HuH-7.5 (cell line): Measurements from ENCODE around the gene CHD9.
"Not testable (repeated sequence)": the region's sequence is repeated elsewhere in the genome, so short reads cannot be mapped to it uniquely, and the experiment has no call there.

ENCODE experiments used
- DNase-seq: peaks from one replicate; pipeline ENCODE4 v3.0.0; 2011; ENCODE audit warnings: low spot score

The CHD9 gene, protein sequence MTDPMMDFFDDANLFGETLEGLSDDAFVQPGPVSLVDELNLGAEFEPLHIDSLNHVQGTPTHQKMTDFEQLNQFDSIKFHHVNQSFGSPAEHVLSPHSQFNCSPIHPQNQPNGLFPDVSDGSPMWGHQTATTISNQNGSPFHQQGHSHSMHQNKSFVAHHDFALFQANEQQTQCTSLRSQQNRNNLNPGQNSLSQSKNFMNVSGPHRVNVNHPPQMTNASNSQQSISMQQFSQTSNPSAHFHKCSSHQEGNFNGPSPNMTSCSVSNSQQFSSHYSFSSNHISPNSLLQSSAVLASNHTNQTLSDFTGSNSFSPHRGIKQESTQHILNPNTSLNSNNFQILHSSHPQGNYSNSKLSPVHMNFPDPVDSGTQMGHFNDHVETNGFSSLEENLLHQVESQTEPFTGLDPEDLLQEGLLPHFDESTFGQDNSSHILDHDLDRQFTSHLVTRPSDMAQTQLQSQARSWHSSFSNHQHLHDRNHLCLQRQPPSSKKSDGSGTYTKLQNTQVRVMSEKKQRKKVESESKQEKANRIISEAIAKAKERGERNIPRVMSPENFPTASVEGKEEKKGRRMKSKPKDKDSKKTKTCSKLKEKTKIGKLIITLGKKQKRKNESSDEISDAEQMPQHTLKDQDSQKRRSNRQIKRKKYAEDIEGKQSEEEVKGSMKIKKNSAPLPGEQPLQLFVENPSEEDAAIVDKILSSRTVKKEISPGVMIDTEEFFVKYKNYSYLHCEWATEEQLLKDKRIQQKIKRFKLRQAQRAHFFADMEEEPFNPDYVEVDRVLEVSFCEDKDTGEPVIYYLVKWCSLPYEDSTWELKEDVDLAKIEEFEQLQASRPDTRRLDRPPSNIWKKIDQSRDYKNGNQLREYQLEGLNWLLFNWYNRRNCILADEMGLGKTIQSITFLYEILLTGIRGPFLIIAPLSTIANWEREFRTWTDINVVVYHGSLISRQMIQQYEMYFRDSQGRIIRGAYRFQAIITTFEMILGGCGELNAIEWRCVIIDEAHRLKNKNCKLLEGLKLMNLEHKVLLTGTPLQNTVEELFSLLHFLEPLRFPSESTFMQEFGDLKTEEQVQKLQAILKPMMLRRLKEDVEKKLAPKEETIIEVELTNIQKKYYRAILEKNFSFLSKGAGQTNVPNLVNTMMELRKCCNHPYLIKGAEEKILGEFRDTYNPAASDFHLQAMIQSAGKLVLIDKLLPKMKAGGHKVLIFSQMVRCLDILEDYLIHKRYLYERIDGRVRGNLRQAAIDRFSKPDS (N-terminal part only)

DNA sequence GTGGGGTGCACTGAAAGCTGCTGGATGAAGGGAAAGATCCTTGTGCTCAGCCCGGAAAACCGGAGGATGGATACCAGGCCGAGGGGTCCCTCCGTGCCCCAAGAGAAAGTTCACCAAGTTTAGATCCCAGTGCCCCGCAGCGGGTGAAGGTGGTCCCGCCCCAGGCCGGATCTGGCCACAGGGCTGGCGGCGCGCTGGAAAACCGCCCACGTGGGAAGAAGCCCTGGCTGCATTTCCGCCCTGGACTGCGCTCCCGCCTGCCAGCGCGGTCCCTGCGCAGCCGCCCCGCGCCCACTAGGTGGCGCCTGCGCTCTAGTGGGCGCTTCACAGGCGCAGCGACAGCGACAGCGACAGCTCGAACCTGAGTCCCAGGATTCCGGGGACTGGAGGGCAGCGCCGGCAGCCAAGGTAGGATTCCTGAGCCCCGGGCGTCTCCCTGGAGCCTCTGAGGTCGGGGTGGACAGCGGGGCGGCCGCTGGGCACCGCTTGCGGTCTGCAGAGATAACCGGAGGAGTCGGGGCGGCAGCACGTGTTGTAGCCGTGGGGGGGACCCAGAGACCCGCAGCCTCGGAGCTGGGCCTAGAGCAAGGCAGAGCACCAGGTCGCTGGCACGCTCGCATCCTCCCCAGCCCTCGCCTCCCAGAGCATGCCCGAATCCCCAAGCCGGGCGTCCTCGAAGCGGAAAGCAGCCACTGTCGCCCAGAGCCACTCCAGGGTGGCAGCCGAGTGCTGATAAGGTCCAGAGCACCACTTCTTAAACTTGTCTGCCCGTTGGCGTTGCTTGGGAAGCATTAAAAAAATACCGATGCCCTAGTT is at the start of gene CHD9:
CHD9 (plus strand) TSS at position 322 of the 816 bp plus-strand sequence. CDS start 101,099 bp downstream, outside the sequence.
- DNase-seq: peak; percentile 76

DNA sequence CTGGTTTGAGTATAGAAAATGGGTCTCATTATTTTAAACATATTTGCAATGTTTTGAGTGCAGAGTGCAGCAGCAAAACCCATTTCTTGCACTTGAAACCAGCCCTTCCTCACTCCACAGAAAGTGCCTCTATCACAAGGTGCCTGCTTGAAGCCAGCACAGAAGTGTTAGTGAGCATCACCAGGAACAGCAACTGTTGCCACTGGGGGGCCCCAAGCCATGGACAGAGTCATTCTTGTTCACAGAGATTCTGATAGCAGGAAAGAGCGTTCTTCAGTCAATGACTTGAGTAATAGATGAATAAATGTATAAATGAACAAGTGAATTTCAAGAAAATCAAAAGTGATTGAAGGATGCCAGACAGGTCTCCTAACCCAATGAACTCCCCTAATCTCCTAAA is 47.7 kb upstream of the CHD9 start:
- no peak for DNase-seq

DNA sequence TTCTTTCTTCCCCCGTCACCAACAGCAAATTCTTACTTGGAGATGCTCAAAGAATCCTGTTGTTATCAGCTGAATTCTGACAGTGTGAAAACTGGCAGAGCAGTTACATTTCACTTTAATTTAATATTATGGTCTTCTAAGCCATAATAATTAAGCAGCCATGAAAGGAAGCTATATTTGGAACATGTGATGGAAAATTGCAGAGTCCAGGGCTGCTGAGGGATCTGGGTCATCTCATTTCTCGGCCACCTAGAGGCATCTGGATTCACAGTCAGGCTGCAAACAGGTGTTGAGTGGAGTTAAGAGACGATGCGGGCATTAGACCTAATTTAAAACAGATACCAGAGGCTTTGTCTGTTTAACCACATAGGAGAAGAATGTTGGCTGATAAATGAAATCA is 40.5 kb upstream of the CHD9 start:
- DNase-seq: no peak

DNA sequence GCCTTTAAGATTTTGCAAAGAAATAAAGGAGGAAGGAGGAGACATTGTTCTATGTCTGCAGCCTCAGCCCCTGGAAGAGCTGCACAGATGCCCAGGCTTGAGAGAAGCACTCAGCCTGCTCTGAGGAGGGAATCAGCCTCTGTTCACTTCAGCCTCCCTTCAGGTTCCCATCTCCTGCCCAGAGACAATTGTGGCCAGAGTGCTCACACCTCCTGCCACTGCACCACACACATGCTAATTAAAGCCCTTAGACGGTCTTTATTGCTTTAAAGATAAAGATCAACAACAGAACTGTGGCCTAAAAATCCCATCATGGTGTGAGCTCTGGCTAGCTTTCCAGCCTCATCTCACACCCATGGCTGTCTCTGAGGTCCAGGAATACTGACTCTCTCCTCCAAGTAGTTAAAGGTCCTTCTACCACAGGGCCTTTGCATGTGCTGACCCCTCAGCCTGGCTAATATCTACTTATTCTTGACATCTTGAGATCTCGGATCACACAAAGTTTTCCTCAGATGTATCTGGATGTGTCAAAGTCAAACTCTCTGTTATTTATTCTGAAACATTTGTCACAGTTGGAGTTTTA is 35.9 kb upstream of the CHD9 start:
- DNase-seq: no peak

DNA sequence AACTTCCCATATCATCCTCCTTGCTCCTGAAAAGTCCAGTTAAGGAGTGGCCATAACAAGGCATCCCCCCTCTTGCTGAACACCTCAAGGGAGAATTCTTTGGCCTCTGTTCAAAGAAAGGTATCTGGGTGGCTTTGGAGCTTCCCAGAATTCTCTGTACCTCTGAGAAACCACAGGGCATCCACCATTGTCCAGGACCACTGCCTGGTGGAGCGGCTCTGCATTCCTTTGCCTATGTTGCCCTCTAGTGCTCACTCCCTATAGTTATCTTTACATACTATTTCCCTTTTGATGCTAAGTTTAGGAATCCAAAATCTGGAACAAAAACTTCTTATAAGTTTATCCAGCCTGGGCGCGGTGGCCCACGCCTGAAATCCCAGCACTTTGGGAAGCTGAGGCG is 32.4 kb upstream of the CHD9 start:
- peak; percentile 25 for DNase-seq

DNA sequence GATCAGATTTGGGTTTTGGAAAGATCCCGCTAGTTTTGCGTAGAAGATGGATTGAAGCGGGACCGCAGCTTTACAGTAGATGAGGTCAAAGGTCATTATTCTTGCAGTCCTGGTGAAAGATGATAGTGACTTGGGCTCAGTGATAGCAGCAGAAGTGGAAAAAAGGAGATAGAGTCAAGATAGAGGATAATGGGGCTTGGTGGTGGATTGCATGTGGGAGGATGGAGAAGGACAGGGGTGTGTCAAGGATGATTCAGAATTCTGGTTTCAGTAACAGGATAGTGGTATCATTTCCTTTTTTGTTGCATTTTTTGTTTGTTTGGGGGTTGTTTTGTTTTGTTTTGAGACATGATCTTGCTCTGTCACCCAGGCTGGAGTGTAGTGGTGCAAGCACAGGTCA is 30.7 kb upstream of the CHD9 start:
- DNase-seq: no peak

DNA sequence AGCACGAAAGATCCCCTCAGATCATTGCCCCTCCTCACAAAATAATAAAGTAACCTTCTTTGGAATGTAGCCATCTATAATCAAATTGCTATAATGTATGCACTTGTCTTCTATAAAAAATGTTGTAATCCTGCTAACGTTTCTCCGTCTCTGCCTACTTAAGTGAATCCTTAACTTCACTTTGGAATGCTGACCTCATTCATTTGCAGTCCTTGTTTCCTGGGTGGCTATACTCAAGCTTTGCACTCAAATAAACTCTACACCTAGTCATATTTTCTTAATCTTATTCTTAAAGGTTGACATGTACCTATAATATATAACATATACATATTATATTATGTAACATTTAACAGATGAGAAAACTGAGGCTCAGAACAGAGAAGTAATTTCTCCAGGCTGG is 24.8 kb upstream of the CHD9 start:
- no peak for DNase-seq

DNA sequence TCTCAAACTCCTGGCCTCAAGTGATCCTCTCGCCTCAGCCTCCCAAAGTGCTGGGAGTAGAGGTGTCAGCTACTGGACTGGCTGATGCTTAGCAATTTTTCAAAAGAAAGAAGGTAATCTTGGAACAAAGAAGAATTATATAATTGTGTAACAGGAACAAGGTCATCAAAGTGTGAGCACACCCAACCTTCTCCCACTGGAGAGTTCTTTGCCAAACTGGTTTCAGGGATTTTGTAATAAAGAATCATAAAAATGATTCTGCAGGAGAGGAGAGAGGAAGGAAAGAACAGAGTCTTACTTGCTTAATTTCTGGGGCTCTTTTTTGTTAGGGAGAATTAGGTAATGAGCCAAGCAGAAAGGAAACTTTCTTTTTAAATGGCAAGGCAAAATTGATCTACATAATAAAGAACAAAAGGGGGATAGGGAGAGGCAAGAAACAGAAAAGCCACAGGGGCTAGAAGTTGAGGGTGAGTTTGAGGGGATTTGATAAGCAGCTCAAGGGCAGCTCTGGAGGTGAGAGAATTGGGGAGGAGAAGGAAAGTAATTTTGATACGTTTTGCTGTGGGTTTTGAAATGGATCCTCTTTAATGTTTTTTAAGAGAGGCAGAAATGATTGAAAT is 23.4 kb upstream of the CHD9 start:
- no peak for DNase-seq

DNA sequence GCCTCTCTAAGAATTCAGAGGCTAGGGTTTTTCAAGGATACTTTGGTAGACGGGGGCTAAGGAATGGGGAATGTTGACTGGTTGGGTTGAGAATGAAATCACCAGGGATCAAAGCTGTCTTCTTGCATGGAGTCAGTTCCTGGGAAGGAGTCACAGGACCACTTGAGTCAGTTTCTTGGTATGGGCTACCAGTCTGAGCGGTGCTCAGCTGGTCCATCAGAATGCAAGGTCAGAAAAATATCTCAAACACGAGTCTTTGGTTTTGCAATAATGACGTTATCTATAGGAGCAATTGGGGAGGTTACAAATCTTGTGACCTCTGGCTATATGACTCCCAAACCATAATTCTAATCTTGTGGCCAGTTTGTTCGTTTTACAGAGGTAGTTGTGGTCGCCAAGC is 20.5 kb upstream of the CHD9 start:
- no peak for DNase-seq

DNA sequence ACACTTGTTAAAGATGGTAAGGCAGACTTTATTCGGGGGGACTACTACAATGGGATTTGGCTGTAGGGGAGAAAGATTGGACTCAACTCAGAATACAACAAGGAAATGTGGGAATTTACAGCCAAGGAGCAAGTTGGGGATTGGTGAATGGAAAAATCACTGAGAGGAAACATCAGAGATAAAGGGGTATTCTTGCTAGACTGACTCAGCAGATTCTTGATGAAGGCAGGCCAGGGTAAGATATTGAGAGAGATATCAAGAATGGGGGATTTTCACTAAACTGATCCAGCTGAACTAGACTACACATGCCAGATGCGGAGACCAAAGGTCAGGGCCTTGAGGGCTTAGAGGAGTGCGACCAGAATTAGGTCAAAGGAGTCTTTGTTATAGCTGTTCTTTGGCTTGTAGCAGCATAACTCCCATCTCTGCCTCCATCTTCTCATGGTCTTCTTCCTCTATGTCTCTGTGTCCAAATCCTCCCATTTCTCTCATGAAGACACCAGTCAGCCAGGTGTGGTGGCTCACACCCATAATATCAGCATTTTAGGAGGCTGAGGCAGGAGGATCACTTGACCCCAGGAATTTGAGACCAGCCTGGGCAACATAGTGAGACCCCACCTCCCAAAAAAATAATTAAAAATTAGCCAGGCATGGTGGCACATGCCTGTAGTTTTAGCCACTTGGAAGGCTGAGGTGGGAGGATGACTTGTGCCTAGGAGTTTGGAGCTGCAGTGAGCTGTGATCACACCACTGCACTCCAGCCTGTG is 19.4 kb upstream of the CHD9 start:
- no peak for DNase-seq

DNA sequence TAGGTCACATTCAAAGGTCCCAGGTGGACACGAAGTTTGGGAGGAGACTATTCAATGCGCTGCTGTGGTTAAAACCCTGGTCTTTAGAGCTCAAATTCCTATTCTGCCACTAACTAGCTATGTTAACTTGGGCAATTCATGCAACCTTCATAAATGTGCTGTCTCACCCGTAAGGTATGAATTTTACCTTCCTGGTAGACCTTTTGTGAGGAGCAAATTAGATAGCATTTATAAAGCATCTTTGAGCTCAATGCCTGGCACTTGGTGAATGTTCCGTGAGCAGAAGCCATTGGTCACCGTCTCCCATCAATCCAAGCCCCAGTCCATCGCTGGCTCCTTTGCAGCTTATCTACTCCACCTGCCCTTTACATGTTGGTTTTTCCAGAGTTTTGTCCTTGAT is 18.7 kb upstream of the CHD9 start:
- no peak for DNase-seq

DNA sequence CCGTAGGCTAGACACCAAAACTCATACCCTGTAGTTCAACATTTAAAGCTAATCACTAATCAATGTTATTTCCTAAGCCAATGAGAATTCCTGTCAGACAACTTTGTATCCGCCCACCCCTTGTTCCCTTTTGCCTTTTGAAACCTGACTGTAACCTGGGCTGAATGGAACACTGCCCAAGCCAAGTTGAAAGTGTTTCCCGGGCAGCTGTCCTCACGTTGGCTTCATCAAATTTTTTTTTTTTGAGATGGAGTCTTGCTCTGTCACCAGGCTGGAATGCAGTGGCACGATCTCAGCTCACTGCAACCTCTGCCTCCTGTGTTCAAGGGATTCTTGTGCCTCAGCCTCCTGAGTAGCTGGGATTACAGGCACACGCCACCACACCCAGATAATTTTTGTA is 18.1 kb upstream of the CHD9 start:
- DNase-seq: not testable (repeated sequence)

DNA sequence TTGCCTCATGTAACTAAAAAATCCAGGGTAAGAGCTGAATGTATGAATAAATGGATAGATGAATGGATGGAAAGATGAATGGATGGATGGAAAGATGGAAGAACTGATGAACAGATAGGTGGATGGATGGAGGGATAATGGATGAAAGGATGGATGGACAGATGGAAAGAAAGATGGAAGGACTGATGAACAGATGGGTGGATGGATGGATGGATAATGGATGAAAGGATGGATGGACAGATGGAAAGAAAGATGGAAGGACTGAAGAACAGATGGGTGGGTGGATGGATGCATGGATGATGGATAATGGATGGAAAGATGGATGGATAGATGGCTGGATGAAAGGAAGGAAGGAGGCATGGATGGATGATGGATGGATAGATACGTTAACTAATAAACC is 14.0 kb upstream of the CHD9 start:
- DNase-seq: no peak

DNA sequence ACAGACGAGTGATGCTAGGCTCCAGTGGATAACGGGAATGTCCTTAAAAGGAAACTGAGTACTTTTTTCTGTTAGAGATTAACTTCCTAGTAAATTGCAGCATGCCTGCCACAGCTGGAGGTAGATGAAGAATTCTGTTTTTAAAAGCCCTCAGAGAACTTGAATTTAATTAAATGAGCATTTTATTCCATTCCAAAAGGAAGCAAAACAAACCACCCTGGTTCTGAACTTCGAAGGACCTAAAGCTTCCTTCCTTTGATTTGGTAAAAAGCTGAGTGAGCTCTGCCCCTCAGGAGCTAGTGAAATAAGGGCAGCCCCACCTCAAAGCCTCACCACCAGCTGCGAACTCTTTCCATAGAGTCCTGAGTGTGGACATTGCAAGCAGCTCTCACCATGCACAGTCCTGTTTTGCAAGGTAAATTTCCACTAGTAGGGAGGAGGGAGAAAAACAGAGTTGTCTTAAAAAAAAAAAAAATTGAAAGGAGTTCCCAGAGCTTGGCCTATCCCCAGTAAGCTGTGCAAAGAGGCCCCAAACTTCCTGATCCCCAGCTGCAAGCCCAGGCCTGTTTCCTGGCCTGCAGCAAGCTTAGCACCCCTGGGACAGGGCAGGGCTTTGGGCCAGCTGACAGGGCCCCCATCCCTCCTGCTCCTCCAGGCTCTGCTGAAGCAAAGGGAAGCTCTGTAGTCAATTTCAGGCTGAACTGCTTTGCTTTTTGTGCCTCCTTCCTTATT is 13.3 kb upstream of the CHD9 start:
- no peak for DNase-seq

DNA sequence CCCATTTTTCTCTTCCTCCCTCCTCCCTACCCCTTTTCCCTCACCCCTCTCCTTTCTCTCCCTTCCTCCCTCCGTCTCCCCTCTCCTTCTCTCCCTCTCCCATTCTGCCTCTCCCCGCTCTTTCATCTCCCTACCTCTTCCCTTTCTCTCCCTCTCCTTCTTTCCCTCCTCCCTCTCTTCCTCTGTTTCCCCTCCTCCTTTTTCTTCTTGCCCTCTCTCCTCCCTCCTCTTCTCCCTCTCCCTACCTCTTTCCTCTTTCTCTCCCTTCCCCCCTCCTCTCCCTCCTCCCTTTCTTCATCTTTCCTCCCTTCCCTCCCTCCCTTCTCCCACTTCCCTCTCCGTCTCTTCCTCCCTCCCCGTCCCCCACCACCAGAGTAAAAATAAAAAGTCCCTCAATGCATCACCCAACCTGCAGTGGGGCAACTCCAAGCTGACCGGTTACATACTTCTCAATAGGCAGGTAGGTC is 12.5 kb upstream of the CHD9 start:
- DNase-seq: no peak

DNA sequence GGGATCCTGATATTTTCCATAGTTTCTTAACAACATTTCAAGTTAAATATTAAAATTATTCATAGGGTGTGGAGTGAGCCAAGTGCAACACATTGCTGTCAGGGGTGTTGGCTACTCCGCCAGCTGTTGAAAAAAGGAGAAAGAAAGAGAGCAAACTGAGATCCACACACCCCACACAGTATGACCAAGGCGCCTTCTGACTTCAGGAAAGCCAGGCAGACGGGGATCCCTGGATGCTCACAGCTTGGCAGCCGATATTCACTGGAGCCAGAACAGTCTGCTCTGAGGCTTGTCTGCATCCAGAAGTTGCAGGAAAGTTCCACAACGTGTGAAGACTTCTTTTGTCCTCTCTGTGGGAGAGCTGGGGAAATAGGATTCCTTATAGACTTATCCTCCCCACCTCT is 11.4 kb upstream of the CHD9 start:
- no peak for DNase-seq

DNA sequence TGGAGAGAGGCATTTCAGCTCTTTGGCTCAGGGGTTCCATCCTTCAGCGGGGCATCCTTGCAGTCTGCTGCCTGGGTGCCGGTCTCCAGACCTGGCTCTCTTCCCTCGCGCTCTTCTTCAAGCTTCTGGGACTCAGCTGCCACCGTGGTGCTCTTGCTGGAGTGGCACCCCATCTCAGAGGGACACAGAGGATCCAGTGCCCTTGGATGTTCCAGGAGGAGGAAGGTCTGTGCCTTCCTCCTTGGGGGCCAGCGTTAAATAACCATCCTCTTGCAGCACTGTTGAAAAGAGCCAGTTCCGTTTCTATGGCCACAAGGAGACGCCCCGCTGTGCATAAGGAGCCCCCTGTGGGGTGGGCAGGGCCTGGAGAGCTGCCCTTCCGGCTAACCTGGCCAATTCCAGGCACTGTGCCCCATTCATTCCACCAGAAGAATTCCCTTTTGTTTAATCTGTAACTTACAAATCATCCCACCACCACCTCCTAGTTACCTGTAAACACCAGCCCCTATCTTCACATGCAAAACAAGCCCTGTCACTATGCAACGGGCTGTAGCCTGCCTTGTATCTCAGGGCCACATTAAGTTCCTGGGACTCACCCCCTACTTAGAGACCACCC is 10.7 kb upstream of the CHD9 start:
- DNase-seq: no peak

DNA sequence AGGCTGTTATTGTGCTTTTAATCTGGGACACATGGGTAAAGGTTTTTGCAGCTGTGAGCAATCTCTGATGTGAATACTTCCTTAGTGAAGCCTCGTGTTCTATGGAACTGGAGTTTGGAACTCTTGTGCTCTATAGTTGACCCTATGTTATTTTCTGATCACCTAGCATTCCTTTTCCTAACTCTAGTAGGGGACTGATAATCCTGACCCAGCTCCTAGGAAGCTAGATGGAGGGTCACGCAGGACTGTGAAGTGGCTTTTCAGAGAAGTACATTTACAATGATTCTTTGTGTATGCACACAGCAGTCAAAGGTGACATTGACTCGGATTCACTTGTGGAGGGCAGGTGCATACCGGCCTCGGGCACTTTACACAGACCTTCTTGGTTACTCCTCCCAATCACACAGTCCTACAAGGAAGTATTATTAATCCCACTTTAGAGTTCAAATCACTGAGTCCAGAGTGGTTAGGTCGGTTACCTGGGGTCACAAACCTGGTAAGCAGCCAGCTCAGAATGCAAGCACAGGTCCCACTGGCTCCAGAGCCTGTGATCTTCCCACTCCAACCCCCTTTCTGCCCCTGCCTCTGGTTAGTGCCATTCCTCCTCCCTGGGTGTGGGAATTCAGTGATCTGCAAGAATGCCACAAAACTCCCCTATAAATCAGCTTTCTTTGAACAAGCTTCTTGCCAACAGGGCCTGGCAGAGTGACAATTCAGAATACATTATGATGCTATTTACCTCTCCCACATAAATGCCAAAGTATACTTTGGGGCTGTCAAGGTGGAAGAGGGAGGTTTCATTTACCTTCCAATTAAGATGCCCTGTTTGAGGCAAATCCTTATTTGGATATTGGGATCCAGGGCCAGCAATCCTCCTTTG is 9.2 kb upstream of the CHD9 start:
- DNase-seq: no peak
